K562 (cell line): ENCODE data around the gene P2RX5. TPM values are rescaled to one million over a fixed set of nuclear protein-coding genes. Genes with fewer than 3 reads are reported as not detected.

Source experiments
- ATAC-seq: fragments of 200-7000 bp; cut with Tn5 transposase; 3 replicates; pipeline ENCODE4 v1.9.1; 2020; ENCODE audit warnings: moderate library complexity
- BruUV-seq: library from RNA; stranded (reverse); fragments of 400-500 nt; replicated peaks from 2 replicates; lab custom pipeline; 2021; lab: Mats Ljungman, UMichigan
- CTCF ChIA-PET: fragments of 300-600 bp; formaldehyde crosslinking; extraction: SDS; loops from one replicate; lab custom pipeline; 2021; ENCODE audit warnings: low intra/inter-chr PET ratio; lab: Yijun Ruan, JAX
- POLR2A ChIA-PET: fragments of 300-600, 350-650 bp; sonication (Branson Sonifier 250); formaldehyde crosslinking; extraction: SDS; loops from one replicate; lab custom pipeline; 2021; ENCODE audit warnings: antibody characterized with exemption, inconsistent platforms; lab: Yijun Ruan, JAX
- DNase-seq, 4 experiments: peaks; one replicate each; pipeline versions ENCODE4 v3.0.0 to v3.0.0-alpha.2; 2011 to 2018; ENCODE audit warnings: low spot score in 3 of 4, mixed read lengths in 3 of 4; ENCODE audit errors: extremely low read depth in 1 of 4
- FAIRE-seq: peaks from 2 replicates; lab custom pipeline; 2011; peaks lifted over from hg19 to GRCh38; lab: Jason Lieb, UNC
- H2AFZ ChIP-seq: 2 replicates; pipeline ENCODE4 v1.6.0; 2011; ENCODE audit warnings: low read depth, low read length, control low read depth, inconsistent platforms
- H3K27ac ChIP-seq: fragments of 200-600 bp; 3 replicates; pipeline ENCODE4 v1.8.0; 2011; ENCODE audit warnings: low read depth, mild to moderate bottlenecking, control low read depth, inconsistent platforms, low read length, moderate library complexity, mixed read lengths; ENCODE audit errors: extremely low read depth
- H3K27me3 ChIP-seq, 2 experiments: fragments of 300-600 bp in 1 of 2; 2 replicates in 1 of 2; 3 replicates in 1 of 2; pipeline versions ENCODE4 v1.6.0 to v1.8.0; 2011; ENCODE audit warnings: inconsistent platforms in 2 of 2, low read length in 2 of 2, mild to moderate bottlenecking in 1 of 2, mixed read lengths in 1 of 2, moderate library complexity in 1 of 2; ENCODE audit not compliant: control insufficient read depth in 2 of 2, insufficient read depth in 2 of 2
- H3K36me3 ChIP-seq: fragments of 300-600 bp; 3 replicates; pipeline ENCODE4 v1.8.0; 2011; ENCODE audit warnings: mild to moderate bottlenecking, low read length, inconsistent platforms; ENCODE audit not compliant: control insufficient read depth, insufficient read depth
- H3K4me1 ChIP-seq, 2 experiments: fragments of 200-600 bp in 1 of 2; replicated peaks in 1 of 2; 2 replicates in 1 of 2; 3 replicates in 1 of 2; pipeline versions ENCODE4 v1.5.1 to v1.8.0; 2011; ENCODE audit warnings: inconsistent platforms in 2 of 2, low read length in 2 of 2, mild to moderate bottlenecking in 1 of 2, mixed read lengths in 1 of 2, moderate library complexity in 1 of 2; ENCODE audit not compliant: control insufficient read depth in 2 of 2, insufficient read depth in 2 of 2
- H3K4me2 ChIP-seq: 2 replicates; pipeline ENCODE4 v1.6.1; 2011; ENCODE audit warnings: low read length, control low read depth, inconsistent platforms, mixed read lengths; ENCODE audit not compliant: insufficient read depth
- H3K4me3 ChIP-seq: fragments of 200-600 bp; sonication (generic), shearing (Covaris generic); 2 replicates; pipeline ENCODE4 v1.5.1; 2016; ENCODE audit warnings: control low read depth, inconsistent platforms
- H3K79me2 ChIP-seq: fragments of 200-600 bp; 3 replicates; pipeline ENCODE4 v1.8.0; 2011; ENCODE audit warnings: low read length, inconsistent platforms; ENCODE audit not compliant: control insufficient read depth, insufficient read depth
- H3K9ac ChIP-seq, 2 experiments: 2 replicates each; pipeline versions ENCODE4 v1.6.0 to v1.6.1; 2011; ENCODE audit warnings: low read depth in 2 of 2, low read length in 2 of 2, control low read depth in 1 of 2, inconsistent platforms in 1 of 2, mild to moderate bottlenecking in 1 of 2, mixed read lengths in 1 of 2; ENCODE audit not compliant: insufficient read depth in 1 of 2
- H3K9me1 ChIP-seq: one replicate; pipeline ENCODE4 v1.6.0; 2011; ENCODE audit warnings: inconsistent platforms, mild to moderate bottlenecking, low read length, moderate library complexity; ENCODE audit not compliant: control insufficient read depth, insufficient read depth
- H3K9me3 ChIP-seq: replicated peaks from 2 replicates; pipeline ENCODE4 v1.5.1; 2011; ENCODE audit warnings: low read depth, low read length, inconsistent platforms; ENCODE audit not compliant: control insufficient read depth, insufficient read depth
- H4K20me1 ChIP-seq: replicated peaks from 2 replicates; pipeline ENCODE4 v1.6.1; 2011; ENCODE audit warnings: low read length, inconsistent platforms, mixed read lengths; ENCODE audit not compliant: control insufficient read depth, insufficient read depth
- AFF4 ChIP-seq: sonication (generic); formaldehyde crosslinking; IDR thresholded peaks from 2 replicates; pipeline ENCODE4 v1.8.0; 2023; ENCODE audit warnings: mild to moderate bottlenecking, missing genetic modification reagents
- E4F1 ChIP-seq: fragments of 250-450 bp; sonication (Bioruptor Pico); IDR thresholded peaks from 2 replicates; pipeline ENCODE4 v1.5.0; 2021; ENCODE audit warnings: mild to moderate bottlenecking, borderline replicate concordance
- ELF4 ChIP-seq: fragments of 450-650 bp; formaldehyde crosslinking; IDR thresholded peaks from 2 replicates; pipeline ENCODE4 v1.4.0; 2022; ENCODE audit warnings: missing genetic modification characterization
- HNRNPH1 ChIP-seq: fragments of 200-400 bp; formaldehyde crosslinking; optimal IDR thresholded peaks from 2 replicates; pipeline ENCODE3; 2017; ENCODE audit warnings: low read depth, mild to moderate bottlenecking, low read length, moderate library complexity
- IFI16 ChIP-seq: fragments of 250-450 bp; sonication (Bioruptor Pico); IDR thresholded peaks from 2 replicates; pipeline ENCODE4 v2.1.2; 2022; ENCODE audit warnings: mild to moderate bottlenecking, inconsistent platforms
- KLF6 ChIP-seq: fragments of 250-450 bp; sonication (Bioruptor Pico); IDR thresholded peaks from 2 replicates; pipeline ENCODE4 v1.4.0; 2020; ENCODE audit warnings: mild to moderate bottlenecking, moderate library complexity, borderline replicate concordance
- NFIX ChIP-seq: fragments of 250-450 bp; sonication (Bioruptor Pico); IDR thresholded peaks from 2 replicates; pipeline ENCODE4 v1.4.0; 2020; ENCODE audit warnings: low read depth, mild to moderate bottlenecking, moderate library complexity
- POU5F1 ChIP-seq: fragments of 150-350 bp; IDR thresholded peaks from 2 replicates; pipeline ENCODE4 v1.6.1; 2014; ENCODE audit warnings: borderline replicate concordance, low read length, low read depth, mild to moderate bottlenecking; ENCODE audit not compliant: partially characterized antibody
- SIN3A ChIP-seq, 2 experiments: fragments of 150-350 bp in 1 of 2; IDR thresholded peaks; 2 replicates each; pipeline ENCODE4 v1.6.1; 2011 to 2016; ENCODE audit warnings: borderline replicate concordance in 2 of 2, low read depth in 2 of 2, low read length in 2 of 2, mild to moderate bottlenecking in 2 of 2, moderate library complexity in 2 of 2; ENCODE audit not compliant: control insufficient read depth in 1 of 2
- ZNF347 ChIP-seq: fragments of 450-650 bp; formaldehyde crosslinking; IDR thresholded peaks from 2 replicates; pipeline ENCODE4 v1.4.0; 2020; ENCODE audit warnings: low read depth, mild to moderate bottlenecking, moderate library complexity
- WGBS: fragments of 100-300 bp; shearing (Covaris generic); methylation state at CpG from one replicate; pipeline ENCODE4 v1.1.6; 2016; ENCODE audit warnings: low coverage, mixed read lengths; ENCODE audit not compliant: insufficient coverage; ENCODE audit errors: missing lambda C conversion rate; 5-methylcytosine and 5-hydroxymethylcytosine counted together
- in situ Hi-C: fragments of 300-500 bp; cut with MboI; formaldehyde crosslinking; loops from 4 replicates; pipeline ENCODE4 v1.15.0; 2018; ENCODE audit warnings: inconsistent platforms, mixed read lengths
- intact Hi-C: fragments of 100-400 bp; cut with micrococcal nuclease; formaldehyde crosslinking; loops from 2 replicates; pipeline ENCODE4 v1.14.2; 2022
- polyA plus RNA-seq, 8 experiments: library from polyadenylated mRNA; depleted of rRNA in 4 of 8; stranded (reverse) in 5 of 8; unstranded in 3 of 8; fragments of >200 nt; fragmentation: Nextera tagmentation in 2 of 8; fragmentation: Illumina TruSeq in 1 of 8; extraction: Ambion mirVana in 2 of 8; extraction: Trizol in 1 of 8; gene quantifications; 2 replicates each; pipeline versions ENCODE4 v1.2.1 to v1.2.3, GENCODE V29; 2011 to 2014; ENCODE audit warnings: inconsistent platforms in 1 of 8, missing spikeins in 1 of 8
- total RNA-seq, 7 experiments: library from RNA; depleted of rRNA in 6 of 7; stranded (reverse); fragments of >200 nt in 6 of 7; fragmentation: Illumina TruSeq in 2 of 7; extraction: Trizol in 2 of 7; gene quantifications; 2 replicates each; pipeline versions ENCODE4 v1.2.1 to v1.2.3, GENCODE V29; 2011 to 2021; ENCODE audit warnings: low replicate concordance in 1 of 7

Gene P2RX5
- total and polyA plus RNA-seq, 9 of the 15 experiments (the other 6 are each of a cell fraction or from before 2014, with no cell fraction given) = 0.31 to 4.0 (median 1.3) TPM

GRCh38 chr17:3723556-3724377, 27.8 kb upstream of the P2RX5 start, which contains the start of gene HASPIN (continued):
- TF ChIP-seq KLF6 (no peak), E4F1 (no peak), ELF4 (CRISPR knock-in tag) (no peak), POU5F1 (peak; percentile 45), NFIX (CRISPR knock-in tag) (no peak)

GRCh38 chr17:3723188-3723555, 27.2 kb upstream of the P2RX5 start:
- no peaks in the 10 kb centered on the region for H3K27me3 ChIP-seq
- peak overlapping the region; percentile 86 for H3K4me3 ChIP-seq
- under 1% methylated on average over 13 of the region's 13 CpGs for WGBS
- no peaks in the 10 kb centered on the region for H3K9me1 ChIP-seq
- TF ChIP-seq IFI16 (CRISPR knock-in tag) (no peak), AFF4 (no peak), SIN3A (IDR thresholded peaks at IDR 0.05; ENCODE audit: borderline replicate concordance in 2 of 2, control insufficient read depth in 1 of 2, low read depth in 2 of 2, low read length in 2 of 2) (no peak), ZNF347 (CRISPR knock-in tag) (no peak), HNRNPH1 (no peak)
- TF ChIP-seq, all 486 proteins: peak for 0
- Histone ChIP-seq H3K27ac (peak overlapping the region; percentile 92), H2AFZ (peak overlapping the region; percentile 98), H3K4me2 (peak overlapping the region; percentile 95), H3K36me3 (peaks cover 41% of the 10 kb centered on the region), H3K4me1 (peaks cover 19% of the 10 kb centered on the region in 2 experiments), H4K20me1 (no peaks in the 10 kb centered on the region), H3K9ac (peak overlapping the region; percentile 92 to 100), H3K9me3 (no peaks in the 10 kb centered on the region), H3K79me2 (peaks cover 49% of the 10 kb centered on the region)
- in situ Hi-C loops (no loop called here), intact Hi-C loops (no loop called here)
- DNase-seq (peak in 1 of 4 experiments; percentile 18), ATAC-seq (no peak), FAIRE-seq (no peak)
- TSS peak; percentile 80 for BruUV-seq
- POLR2A ChIA-PET = interaction anchor here (0.6 to 1.6 kb wide), 8 partner anchors 9 to 140 kb away, joined by 3 to 5 read pairs (median 4); no protein-coding TSS in a partner anchor
- CTCF ChIA-PET = no interaction called here
